ENCODE results near the gene SIGLEC15.

SIGLEC15 gene, protein sequence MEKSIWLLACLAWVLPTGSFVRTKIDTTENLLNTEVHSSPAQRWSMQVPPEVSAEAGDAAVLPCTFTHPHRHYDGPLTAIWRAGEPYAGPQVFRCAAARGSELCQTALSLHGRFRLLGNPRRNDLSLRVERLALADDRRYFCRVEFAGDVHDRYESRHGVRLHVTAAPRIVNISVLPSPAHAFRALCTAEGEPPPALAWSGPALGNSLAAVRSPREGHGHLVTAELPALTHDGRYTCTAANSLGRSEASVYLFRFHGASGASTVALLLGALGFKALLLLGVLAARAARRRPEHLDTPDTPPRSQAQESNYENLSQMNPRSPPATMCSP

DNA sequence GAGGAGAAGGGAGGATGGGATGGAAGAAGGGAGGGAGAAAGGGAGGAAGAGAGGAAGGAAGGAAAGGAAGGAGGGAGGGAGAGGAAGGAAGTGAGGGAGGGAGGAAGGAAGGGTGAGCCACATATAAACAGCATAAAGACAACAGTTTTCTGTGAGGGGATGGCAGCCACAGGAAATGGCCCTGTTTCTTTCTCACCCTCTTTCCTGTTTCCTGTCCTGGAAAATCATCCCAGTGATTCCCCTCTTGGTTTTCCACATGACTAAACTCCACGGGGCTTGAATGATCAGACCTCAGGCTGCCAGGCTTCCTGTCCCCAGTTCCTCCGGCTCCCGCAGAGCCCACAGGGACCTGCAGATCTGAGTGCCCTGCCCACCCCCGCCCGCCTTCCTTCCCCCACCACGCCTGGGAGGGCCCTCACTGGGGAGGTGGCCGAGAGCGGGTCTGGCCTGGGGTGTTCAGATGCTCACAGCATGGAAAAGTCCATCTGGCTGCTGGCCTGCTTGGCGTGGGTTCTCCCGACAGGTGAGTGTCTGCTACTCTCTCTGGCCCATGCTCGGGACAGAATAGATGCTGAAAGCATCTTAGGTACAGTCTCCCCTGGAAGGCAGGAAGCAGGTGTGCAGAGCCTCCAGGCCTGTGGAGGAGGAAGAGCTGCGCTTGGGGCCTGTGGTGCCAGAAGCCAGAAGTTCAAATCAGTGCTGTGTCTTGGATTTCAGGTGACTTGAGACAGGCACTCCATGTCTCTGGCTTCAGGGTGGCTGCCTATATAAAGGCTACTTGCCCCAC is at the start of gene SIGLEC15:
Gene SIGLEC15, plus strand, starts transcription at position 418 of the 787 bp plus-strand sequence. Its CDS starts 54 bp downstream, at position 472.
- Histone ChIP-seq H3K36me3 (ENCODE audit: insufficient read depth, low read length) (no peaks in the 10 kb centered on the region), H3K9ac (ENCODE audit: low read depth, low read length) (no peak within 1 kb of the TSS), H3K4me1 (ENCODE audit: insufficient read depth, low read length) (peaks cover 18% of the 10 kb centered on the region; the same call in 1 of the 2 replicates), H3K9me3 (ENCODE audit: control insufficient read depth, insufficient read depth, low read length) (no peaks in the 10 kb centered on the region)

DNA sequence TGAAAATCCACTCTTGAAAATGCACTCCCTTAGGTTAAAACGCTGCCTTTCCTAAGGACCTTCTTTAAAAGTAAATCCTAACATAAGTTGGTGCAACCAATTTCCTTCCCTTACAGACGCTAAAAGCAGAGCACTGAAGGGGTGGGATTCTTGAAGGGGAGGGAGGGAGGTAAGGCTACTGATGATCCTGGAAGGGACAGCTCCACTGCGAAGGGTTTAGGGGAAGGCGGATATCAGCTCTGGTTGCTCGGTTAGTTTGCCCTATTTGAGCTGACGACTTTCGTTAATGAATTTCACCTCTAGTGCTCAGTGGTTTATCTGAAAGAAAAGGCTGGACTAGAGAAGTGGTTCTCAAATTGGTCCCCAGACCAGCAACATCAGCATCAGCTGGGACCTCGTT is 49.7 kb upstream of the SIGLEC15 start:
- no peaks in the 10 kb centered on the region for H3K36me3 ChIP-seq (ENCODE audit: insufficient read depth, low read length)
- H3K4me1 ChIP-seq (ENCODE audit: insufficient read depth, low read length), result no peaks in the 10 kb centered on the region; the same call in 1 of the 2 replicates
- peak overlapping the region; percentile 74; the same call in 1 of the 2 replicates for H3K9ac ChIP-seq (ENCODE audit: low read depth, low read length)
- H3K9me3 ChIP-seq (ENCODE audit: control insufficient read depth, insufficient read depth, low read length), result no peaks in the 10 kb centered on the region

DNA sequence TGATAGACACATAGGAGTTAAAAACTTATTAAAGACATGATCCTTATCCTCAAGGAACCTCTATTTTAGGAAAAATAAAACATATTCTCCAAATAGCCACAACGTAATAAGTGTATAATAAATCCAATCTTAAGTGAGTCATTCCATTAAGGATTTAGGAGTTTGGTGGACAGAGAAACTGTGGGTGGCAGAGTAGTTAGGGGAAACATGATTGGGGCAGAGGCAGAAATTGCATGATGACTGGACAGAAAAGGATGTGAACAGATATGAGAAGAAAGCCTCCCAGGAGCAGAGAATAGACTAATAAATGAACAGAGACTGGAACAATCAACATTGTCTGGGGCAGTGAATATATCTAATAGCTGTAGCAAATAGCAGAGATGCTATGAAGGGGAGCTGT is 48.1 kb upstream of the SIGLEC15 start:
- Histone ChIP-seq H3K36me3 (ENCODE audit: insufficient read depth, low read length) (no peaks in the 10 kb centered on the region), H3K9me3 (ENCODE audit: control insufficient read depth, insufficient read depth, low read length) (no peaks in the 10 kb centered on the region), H3K9ac (ENCODE audit: low read depth, low read length) (no peak overlapping the region), H3K4me1 (ENCODE audit: insufficient read depth, low read length) (peaks cover under 1% of the 10 kb centered on the region)

DNA sequence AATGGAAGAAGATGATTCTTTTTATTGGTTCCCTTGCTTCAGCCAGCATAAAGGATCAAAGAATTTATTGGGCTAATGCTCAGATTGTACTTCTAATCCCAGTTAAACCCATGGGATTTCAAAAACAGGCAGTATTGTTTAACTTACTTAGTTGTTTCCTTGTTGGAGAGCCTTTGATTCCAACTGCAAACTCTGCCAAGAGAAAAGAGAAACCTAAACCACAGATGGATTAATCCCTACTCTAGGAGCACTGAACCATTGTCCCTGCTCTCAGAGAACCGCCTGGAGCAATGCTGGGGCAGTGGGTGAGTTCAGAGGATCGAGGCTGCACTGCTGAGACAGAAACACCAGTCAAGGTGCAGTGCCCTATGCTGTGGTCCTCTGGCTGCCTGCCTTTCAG is 44.9 kb upstream of the SIGLEC15 start:
- Histone ChIP-seq H3K4me1 (ENCODE audit: insufficient read depth, low read length) (peaks cover 16% of the 10 kb centered on the region), H3K9ac (ENCODE audit: low read depth, low read length) (no peak overlapping the region)

DNA sequence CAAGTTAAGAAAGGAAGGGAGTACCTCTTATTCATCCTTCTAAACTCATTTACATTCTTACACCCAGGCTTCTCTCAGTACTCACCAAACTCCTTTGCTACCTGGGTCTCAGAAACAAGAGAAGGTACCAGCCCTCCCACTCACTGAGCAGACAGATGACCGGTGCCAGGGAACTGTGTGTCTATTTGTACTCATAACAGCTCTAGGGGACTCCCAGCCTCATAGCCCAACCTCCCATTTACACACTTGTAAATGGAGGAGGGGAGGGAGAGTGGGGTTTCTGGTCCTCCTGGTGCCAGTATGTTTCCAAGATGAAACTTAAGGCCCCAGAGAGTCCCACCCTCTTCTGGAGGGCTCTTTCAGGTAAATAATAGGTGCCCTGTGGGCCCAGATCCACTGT is 42.8 kb upstream of the SIGLEC15 start:
- H3K9ac ChIP-seq (ENCODE audit: low read depth, low read length), result no peak overlapping the region
- H3K36me3 ChIP-seq (ENCODE audit: insufficient read depth, low read length), result no peaks in the 10 kb centered on the region
- H3K4me1 ChIP-seq (ENCODE audit: insufficient read depth, low read length), result peaks cover 16% of the 10 kb centered on the region
- no peaks in the 10 kb centered on the region for H3K9me3 ChIP-seq (ENCODE audit: control insufficient read depth, insufficient read depth, low read length)

More for the DNA sequence above, 44.9 kb upstream of the SIGLEC15 start:
- H3K9me3 ChIP-seq (ENCODE audit: control insufficient read depth, insufficient read depth, low read length), result no peaks in the 10 kb centered on the region
- H3K36me3 ChIP-seq (ENCODE audit: insufficient read depth, low read length), result no peaks in the 10 kb centered on the region

DNA sequence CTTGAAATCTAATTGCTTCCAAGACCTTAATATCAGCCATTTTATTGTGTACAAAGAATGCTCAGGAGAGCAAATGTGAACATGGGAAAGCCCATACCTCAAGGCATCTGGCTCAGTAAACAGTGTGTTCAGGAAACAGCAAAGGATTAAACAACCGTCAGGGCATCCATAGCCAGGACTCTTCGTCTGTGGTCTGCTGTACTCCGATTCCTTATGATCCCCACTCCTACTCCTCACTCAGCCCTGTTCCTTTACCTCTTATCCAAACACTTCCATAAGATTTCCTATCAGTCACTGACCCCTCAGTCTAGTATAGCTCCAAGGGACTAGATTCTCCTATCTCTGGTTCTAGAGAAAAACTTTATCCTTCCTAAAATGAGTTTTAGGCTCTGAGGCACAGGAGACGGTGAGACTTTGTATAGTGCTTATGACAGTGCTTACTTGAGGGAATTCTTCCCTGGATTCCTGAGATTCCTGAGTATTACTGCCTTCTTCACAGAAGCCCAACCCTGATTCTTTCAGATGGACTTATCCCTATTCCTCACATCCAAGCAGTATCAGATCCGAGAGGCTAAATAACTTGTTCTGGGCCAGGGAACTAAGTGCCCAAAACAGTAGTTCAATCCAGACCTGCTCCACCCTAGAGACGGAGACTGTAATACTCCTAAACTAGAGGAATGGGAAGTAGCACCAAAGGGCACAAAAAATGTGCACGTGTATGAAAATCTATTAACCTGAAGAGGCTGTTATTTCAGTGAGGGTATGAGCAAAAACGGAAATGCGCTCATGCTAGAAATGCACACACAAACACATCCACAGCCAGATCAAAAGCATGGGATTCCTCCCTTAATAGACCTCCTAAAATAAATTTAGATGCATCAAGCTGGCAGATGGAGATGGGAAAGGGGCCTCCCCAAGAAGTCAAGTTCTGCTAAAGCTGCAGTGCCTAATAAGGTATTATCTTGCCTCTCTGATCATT is 42.1 kb upstream of the SIGLEC15 start:
- H3K4me1 ChIP-seq (ENCODE audit: insufficient read depth, low read length), result peaks cover 16% of the 10 kb centered on the region
- H3K36me3 ChIP-seq (ENCODE audit: insufficient read depth, low read length), result no peaks in the 10 kb centered on the region
- no peak overlapping the region for H3K9ac ChIP-seq (ENCODE audit: low read depth, low read length)
- no peaks in the 10 kb centered on the region for H3K9me3 ChIP-seq (ENCODE audit: control insufficient read depth, insufficient read depth, low read length)

DNA sequence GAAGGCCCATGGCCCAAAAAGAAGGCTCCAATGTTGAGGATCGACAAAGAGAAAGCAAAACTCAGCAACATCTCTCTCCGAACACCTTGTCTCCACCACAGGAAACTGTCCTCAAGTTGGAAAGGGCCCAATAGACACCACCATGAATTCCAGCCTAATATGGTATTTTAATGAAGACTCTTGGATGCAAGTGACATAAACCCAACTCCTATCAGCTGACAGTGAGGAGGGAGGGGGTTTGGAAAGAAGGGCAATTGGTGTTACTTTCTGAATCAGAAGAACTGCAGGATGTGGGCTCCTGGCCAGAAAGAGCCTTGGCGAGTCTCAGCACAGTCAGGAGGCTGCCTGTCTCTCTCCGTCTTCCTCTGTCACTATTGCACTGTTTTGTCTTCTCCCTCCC is 40.3 kb upstream of the SIGLEC15 start:
- Histone ChIP-seq H3K4me1 (ENCODE audit: insufficient read depth, low read length) (peaks cover 16% of the 10 kb centered on the region), H3K9me3 (ENCODE audit: control insufficient read depth, insufficient read depth, low read length) (no peaks in the 10 kb centered on the region), H3K9ac (ENCODE audit: low read depth, low read length) (no peak overlapping the region), H3K36me3 (ENCODE audit: insufficient read depth, low read length) (no peaks in the 10 kb centered on the region)

DNA sequence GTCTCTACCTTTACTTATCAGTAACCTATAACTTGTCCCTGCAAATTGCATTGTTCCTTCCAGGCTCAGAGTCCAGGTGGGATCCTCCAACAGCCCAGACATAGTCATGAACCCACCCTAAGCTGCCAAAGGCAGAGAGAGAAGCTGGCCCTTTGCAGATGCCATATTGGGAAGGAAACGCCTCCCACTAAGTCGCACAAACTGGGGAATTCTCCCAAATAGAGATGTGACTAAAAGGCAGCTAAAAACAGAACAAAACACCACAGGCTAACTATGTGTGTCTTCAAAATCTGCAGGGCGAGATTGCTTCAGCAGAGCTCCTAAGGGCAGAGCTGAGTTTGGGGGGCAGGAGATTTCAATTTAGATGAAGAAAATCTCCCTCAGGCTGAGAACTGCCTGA is 38.5 kb upstream of the SIGLEC15 start:
- Histone ChIP-seq H3K9ac (ENCODE audit: low read depth, low read length) (no peak overlapping the region), H3K36me3 (ENCODE audit: insufficient read depth, low read length) (no peaks in the 10 kb centered on the region), H3K9me3 (ENCODE audit: control insufficient read depth, insufficient read depth, low read length) (no peaks in the 10 kb centered on the region), H3K4me1 (ENCODE audit: insufficient read depth, low read length) (peaks cover 16% of the 10 kb centered on the region)

DNA sequence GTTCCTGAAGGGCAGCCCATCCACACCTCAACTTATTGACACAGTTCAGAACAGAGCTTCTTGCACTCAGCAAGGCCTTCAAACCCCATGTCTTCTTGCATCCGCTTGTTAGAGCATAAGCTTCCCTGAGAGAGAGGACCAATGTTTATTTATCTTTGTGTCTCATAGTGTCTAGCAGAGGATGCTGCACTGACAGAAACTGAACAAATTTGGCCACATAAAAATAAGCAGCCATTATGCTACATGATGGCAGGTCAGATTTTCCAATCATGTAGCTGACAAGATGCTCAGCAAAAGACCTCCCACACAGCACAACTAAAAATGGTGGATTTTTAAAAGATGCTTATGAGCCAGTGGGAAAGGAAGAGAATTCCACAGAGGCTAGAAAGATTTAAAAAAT is 38.1 kb upstream of the SIGLEC15 start:
- Histone ChIP-seq H3K4me1 (ENCODE audit: insufficient read depth, low read length) (peaks cover 16% of the 10 kb centered on the region), H3K36me3 (ENCODE audit: insufficient read depth, low read length) (no peaks in the 10 kb centered on the region), H3K9me3 (ENCODE audit: control insufficient read depth, insufficient read depth, low read length) (no peaks in the 10 kb centered on the region), H3K9ac (ENCODE audit: low read depth, low read length) (no peak overlapping the region)

DNA sequence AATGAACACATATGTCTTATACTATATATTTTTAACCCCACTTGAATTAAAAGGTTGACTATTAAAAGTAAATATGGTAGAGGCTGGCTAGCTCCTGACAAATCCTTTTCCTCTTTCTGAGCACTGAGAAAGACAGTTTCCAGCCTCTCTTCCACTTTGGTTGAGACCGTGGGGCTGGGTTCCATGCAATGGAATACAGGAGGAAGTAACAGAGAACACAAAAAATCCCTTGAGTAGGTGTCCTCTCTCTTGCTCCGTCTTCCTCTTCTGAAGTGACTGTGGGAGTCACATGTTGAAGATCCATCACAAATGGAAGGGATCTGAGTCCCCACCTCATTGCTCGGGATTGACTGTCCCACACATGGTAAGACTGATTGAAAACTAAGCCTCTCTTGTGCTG is 36.6 kb upstream of the SIGLEC15 start:
- no peaks in the 10 kb centered on the region; the same call in 1 of the 2 replicates for H3K9me3 ChIP-seq (ENCODE audit: control insufficient read depth, insufficient read depth, low read length)
- H3K9ac ChIP-seq (ENCODE audit: low read depth, low read length), result no peak overlapping the region
- H3K4me1 ChIP-seq (ENCODE audit: insufficient read depth, low read length), result peaks cover 5% of the 10 kb centered on the region
- no peaks in the 10 kb centered on the region for H3K36me3 ChIP-seq (ENCODE audit: insufficient read depth, low read length)

DNA sequence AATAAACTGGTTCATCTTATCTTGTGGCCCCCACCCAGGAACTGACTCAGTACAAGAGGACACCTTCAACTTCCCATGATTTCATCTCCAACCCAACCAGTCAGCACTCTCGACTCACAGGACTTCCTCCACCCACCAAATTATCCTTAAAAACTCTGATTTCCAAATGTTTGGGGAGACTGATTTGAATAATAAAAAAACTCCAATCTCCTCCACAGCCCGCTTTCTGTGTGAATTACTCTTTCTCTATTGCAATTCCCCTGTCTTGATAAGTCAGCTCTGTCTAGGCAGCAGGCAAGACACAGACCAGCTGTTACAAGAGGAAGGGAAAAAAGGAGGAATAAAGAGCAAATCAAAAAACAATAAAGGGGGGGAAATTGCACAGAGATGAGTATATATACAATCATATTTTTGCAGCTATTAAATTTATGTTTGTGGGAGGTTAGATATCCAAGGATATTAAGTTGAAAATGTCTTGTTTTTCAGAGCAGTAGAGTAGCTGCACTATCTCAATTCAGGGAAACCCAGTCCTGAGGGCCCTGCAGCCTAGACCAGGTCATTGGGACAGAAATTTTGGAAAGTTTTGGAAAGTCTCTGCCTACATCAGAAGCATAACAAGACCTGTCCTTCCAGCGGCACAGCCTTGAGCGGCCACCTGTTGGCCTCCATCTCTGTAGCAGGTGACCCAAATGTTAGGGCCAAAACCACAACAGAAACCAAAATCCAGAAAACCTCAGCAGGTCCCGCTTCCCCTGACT is 32.8 kb upstream of the SIGLEC15 start:
- Histone ChIP-seq H3K9me3 (ENCODE audit: control insufficient read depth, insufficient read depth, low read length) (no peaks in the 10 kb centered on the region; the same call in 1 of the 2 replicates), H3K9ac (ENCODE audit: low read depth, low read length) (no peak overlapping the region), H3K36me3 (ENCODE audit: insufficient read depth, low read length) (no peaks in the 10 kb centered on the region), H3K4me1 (ENCODE audit: insufficient read depth, low read length) (peaks cover 4% of the 10 kb centered on the region)

DNA sequence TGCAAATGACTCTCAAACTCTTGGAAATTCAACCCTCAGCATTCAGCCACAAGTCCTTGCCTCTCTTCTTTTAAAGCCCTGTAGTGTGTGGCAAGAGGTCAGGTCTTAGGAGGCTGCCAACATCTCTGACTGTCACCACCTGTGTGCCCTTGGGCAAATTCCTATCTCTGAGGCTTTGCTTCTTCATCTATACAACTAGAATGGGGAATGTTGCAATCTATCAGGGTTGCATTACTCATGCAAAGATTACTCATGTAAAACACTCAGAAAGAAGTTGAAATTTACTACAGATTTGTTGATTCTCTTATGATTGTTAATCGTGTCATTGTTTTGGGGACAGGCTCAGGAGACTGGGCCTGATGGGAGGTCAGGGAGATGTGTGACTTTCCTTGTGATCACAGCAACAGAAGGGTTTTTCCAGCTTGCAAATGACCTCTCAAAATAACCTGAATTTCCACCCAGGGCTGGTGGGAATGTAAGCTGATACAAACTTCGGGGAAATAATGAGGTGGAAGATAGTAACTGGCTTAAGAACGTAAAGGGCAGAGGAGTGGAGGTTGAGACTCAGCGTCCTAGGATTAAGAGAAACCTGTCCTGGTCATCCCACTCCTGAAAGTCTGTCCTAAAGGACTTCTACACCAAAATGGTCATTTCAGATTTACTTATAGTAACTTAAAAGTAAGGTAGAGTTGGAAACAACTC is 32.1 kb upstream of the SIGLEC15 start:
- Histone ChIP-seq H3K36me3 (ENCODE audit: insufficient read depth, low read length) (no peaks in the 10 kb centered on the region), H3K9me3 (ENCODE audit: control insufficient read depth, insufficient read depth, low read length) (no peaks in the 10 kb centered on the region; the same call in 1 of the 2 replicates), H3K9ac (ENCODE audit: low read depth, low read length) (no peak overlapping the region), H3K4me1 (ENCODE audit: insufficient read depth, low read length) (peaks cover 4% of the 10 kb centered on the region)

DNA sequence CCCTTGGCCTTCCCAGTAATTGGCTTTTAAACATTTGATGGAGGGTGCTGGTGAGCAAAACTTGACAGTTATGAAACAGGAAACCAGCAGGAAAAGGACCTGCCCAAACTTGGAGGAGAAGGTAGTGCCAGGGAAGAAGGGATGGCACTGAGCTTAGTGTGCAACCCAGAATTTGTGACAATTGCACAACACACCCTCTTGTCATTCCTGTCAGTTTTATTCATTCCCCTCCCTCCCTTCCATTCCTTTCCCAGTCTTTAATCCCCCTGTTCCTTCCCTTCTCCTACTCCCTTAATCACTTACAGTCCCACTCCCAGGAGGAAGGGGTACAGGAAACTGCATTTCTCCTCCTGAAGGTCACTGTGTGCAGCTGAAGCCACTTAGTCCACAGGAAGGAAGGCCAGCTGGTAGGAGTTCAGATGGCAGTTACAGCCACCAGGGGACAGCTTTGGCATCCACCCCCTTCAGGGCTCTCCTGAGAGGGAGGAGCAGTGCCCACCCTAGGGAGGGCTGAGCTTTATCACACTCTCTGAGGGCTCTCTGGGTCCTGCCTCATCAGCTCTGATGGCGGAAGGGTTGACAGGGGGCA is 24.0 kb upstream of the SIGLEC15 start:
- no peak overlapping the region for H3K9ac ChIP-seq (ENCODE audit: low read depth, low read length)
- no peaks in the 10 kb centered on the region for H3K36me3 ChIP-seq (ENCODE audit: insufficient read depth, low read length)
- H3K9me3 ChIP-seq (ENCODE audit: control insufficient read depth, insufficient read depth, low read length), result peaks cover 16% of the 10 kb centered on the region; the same call in 1 of the 2 replicates
- H3K4me1 ChIP-seq (ENCODE audit: insufficient read depth, low read length), result no peaks in the 10 kb centered on the region
